ENCODE measurements around the gene CDA. TPM values are rescaled to one million over a fixed set of nuclear protein-coding genes. Genes with fewer than 3 reads are reported as not detected.

The CDA gene
- total RNA-seq, 6 donors from 2014 or later: 2.6 to 9.3 (median 3.0) TPM; not detected in 1

- DNase-seq (peak in 1 of 2 donors; percentile 81), ATAC-seq (ENCODE audit: low FRiP score in 2 of 2) (peak; percentile 42 to 72)
- H3K27me3 ChIP-seq: no peaks in the 10 kb centered on the region
- no peaks in the 10 kb centered on the region for H3K9me3 ChIP-seq
- TF ChIP-seq POLR2A (IDR thresholded peaks at IDR 0.05) (no peak), POLR2AphosphoS5 (IDR thresholded peaks at IDR 0.05) (no peak), EP300 (IDR thresholded peaks at IDR 0.05) (no peak)
- TF ChIP-seq, protein P1, sequence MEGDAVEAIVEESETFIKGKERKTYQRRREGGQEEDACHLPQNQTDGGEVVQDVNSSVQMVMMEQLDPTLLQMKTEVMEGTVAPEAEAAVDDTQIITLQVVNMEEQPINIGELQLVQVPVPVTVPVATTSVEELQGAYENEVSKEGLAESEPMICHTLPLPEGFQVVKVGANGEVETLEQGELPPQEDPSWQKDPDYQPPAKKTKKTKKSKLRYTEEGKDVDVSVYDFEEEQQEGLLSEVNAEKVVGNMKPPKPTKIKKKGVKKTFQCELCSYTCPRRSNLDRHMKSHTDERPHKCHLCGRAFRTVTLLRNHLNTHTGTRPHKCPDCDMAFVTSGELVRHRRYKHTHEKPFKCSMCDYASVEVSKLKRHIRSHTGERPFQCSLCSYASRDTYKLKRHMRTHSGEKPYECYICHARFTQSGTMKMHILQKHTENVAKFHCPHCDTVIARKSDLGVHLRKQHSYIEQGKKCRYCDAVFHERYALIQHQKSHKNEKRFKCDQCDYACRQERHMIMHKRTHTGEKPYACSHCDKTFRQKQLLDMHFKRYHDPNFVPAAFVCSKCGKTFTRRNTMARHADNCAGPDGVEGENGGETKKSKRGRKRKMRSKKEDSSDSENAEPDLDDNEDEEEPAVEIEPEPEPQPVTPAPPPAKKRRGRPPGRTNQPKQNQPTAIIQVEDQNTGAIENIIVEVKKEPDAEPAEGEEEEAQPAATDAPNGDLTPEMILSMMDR (IDR thresholded peaks at IDR 0.05): no peak
- 15 to 16% methylated on average over 4 of the region's 4 CpGs for WGBS, 2 donors
- H3K4me1 ChIP-seq: peaks cover 12 to 17% (median 14%) of the 10 kb centered on the region in 4 donors
- H3K36me3 ChIP-seq: peaks cover 15 to 26% (median 24%) of the 10 kb centered on the region in 4 donors
- H3K4me3 ChIP-seq: peak overlapping the region; percentile 85 to 98 (median 96)
- peak overlapping the region in 3 of 4 donors; percentile 95 to 97 (median 95) for H3K27ac ChIP-seq
Observed at GRCh38 chr1:20634594-20635084, 45.7 kb downstream of the CDA start.

DNA sequence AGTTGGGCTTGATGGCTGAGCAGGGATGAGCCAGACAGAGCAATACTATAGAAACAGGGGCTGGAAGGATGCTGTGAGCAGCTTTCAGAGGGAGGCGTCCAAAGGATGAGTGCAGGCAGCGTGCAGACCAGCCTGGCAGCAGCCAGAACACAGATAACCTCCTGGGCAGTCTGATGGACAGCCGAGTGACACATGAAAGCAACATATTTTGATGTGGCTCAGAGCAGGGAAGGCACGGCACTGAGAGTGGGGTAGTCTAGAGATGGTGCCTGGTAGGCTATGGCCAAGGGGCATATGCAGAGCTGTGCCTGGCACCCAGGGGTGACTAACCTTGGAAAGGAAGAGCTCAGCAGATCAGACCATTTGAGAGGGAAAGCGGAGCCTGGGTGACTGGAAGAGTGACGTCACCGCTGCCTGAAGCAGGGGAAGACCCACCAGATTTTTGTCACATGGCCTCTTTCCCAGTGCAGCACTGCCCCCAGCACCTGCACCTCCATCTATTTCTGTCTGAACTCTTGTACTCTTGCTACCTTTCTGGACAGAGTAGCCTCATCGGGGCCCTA, 48.0 kb downstream of the CDA start:
- Histone ChIP-seq H3K27ac (no peak overlapping the region), H3K4me1 (peaks cover 12 to 17% (median 14%) of the 10 kb centered on the region in 4 donors), H3K36me3 (peaks cover 18 to 43% (median 42%) of the 10 kb centered on the region in 4 donors), H3K9me3 (no peaks in the 10 kb centered on the region), H3K27me3 (no peaks in the 10 kb centered on the region), H3K4me3 (no peak overlapping the region)
- TF ChIP-seq, protein P1 (IDR thresholded peaks at IDR 0.05): no peak
- TF ChIP-seq EP300 (IDR thresholded peaks at IDR 0.05) (no peak), POLR2A (IDR thresholded peaks at IDR 0.05) (no peak), POLR2AphosphoS5 (IDR thresholded peaks at IDR 0.05) (no peak)
- 84 to 94% methylated on average over 8 of the region's 8 CpGs for WGBS, 2 donors
- ATAC-seq (ENCODE audit: low FRiP score in 2 of 2): no peak
- DNase-seq: no peak

GRCh38 chr1:20640183-20640597, 51.3 kb downstream of the CDA start:
- H3K27ac ChIP-seq: no peak overlapping the region
- H3K4me1 ChIP-seq: peaks cover 0 to 3% (median 1%) of the 10 kb centered on the region in 4 donors
- H3K4me3 ChIP-seq: no peak overlapping the region
- H3K9me3 ChIP-seq: no peaks in the 10 kb centered on the region
- H3K27me3 ChIP-seq: no peaks in the 10 kb centered on the region
- peaks cover 27 to 75% (median 68%) of the 10 kb centered on the region in 4 donors for H3K36me3 ChIP-seq
- DNase-seq: no peak
- 36% methylated on average over 6 of the region's 6 CpGs for WGBS, 2 donors
- ATAC-seq (ENCODE audit: low FRiP score in 2 of 2): peak in 1 of 2 donors; percentile 78
- TF ChIP-seq POLR2AphosphoS5 (IDR thresholded peaks at IDR 0.05): no peak
- TF ChIP-seq, protein P1 (IDR thresholded peaks at IDR 0.05): peak; percentile 35 to 70 (median 64)

DNA sequence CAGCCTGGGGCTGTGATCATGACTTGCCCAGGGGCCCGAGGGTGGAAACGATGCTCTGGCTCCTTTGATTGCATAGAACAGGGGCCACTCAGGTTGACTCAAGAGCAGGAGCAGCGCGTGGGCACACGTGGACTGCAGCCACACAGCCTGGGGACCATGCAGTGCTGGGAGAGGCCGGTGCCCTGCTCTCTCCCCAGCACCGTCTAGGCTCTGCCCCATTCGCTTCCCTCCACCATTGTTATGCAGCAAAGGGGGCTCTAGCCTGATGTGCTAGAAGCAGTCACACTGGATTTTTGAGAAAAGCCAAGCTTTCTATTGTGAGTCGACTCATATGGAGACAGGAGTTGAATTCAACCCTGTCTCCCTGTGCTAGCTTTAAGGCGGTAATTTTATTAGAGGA, 53.1 kb downstream of the CDA start:
- peaks cover 28 to 90% (median 76%) of the 10 kb centered on the region in 4 donors for H3K36me3 ChIP-seq
- DNase-seq: no peak
- H3K27me3 ChIP-seq: no peaks in the 10 kb centered on the region
- ATAC-seq (ENCODE audit: low FRiP score in 2 of 2): no peak
- TF ChIP-seq EP300 (IDR thresholded peaks at IDR 0.05) (no peak), POLR2AphosphoS5 (IDR thresholded peaks at IDR 0.05) (no peak), POLR2A (IDR thresholded peaks at IDR 0.05) (no peak)
- TF ChIP-seq, protein P1 (IDR thresholded peaks at IDR 0.05): no peak
- no peaks in the 10 kb centered on the region for H3K9me3 ChIP-seq
- no peak overlapping the region for H3K4me3 ChIP-seq
- H3K4me1 ChIP-seq: no peaks in the 10 kb centered on the region
- WGBS, 2 donors: 78 to 81% methylated on average over 9 to 10 of the region's 10 CpGs
- H3K27ac ChIP-seq: no peak overlapping the region

- DNase-seq: no peak
- WGBS, 2 donors: 75 to 80% methylated on average over 6 of the region's 6 CpGs
- Histone ChIP-seq H3K36me3 (peaks cover 28 to 89% (median 74%) of the 10 kb centered on the region in 4 donors), H3K27me3 (no peaks in the 10 kb centered on the region), H3K27ac (no peak overlapping the region), H3K4me3 (no peak overlapping the region), H3K4me1 (no peaks in the 10 kb centered on the region), H3K9me3 (no peaks in the 10 kb centered on the region)
- TF ChIP-seq EP300 (IDR thresholded peaks at IDR 0.05) (no peak), POLR2AphosphoS5 (IDR thresholded peaks at IDR 0.05) (no peak), POLR2A (IDR thresholded peaks at IDR 0.05) (no peak)
- TF ChIP-seq, protein P1 (IDR thresholded peaks at IDR 0.05): no peak
- no peak for ATAC-seq (ENCODE audit: low FRiP score in 2 of 2)
Observed at GRCh38 chr1:20643080-20643479, 54.2 kb downstream of the CDA start.

All from upper lobe of left lung (tissue), 6 donors.